Keratinocyte (primary cell): ENCODE data around the gene TOR4A. TPM values are rescaled to one million over a fixed set of nuclear protein-coding genes. Genes with fewer than 3 reads are reported as not detected.

Experiments used
- DNase-seq: peaks from one replicate; pipeline ENCODE4 v3.0.0-alpha.2; 2011; ENCODE audit warnings: low read depth, missing footprints, low spot score
- FAIRE-seq: peaks from 2 replicates; lab custom pipeline; 2011; peaks lifted over from hg19 to GRCh38; lab: Jason Lieb, UNC
- H2AFZ ChIP-seq: 2 replicates; pipeline ENCODE4 v1.6.0; 2012; ENCODE audit warnings: low read length, control low read depth, inconsistent platforms; ENCODE audit not compliant: control insufficient read depth
- H3K27ac ChIP-seq: 2 replicates; pipeline ENCODE4 v1.5.1; 2011; ENCODE audit warnings: low read length; ENCODE audit not compliant: control insufficient read depth, insufficient read depth
- H3K27me3 ChIP-seq: 3 replicates; pipeline ENCODE4 v1.6.0; 2011; ENCODE audit warnings: low read length; ENCODE audit not compliant: control insufficient read depth, insufficient read depth; ENCODE audit errors: extremely low read depth
- H3K36me3 ChIP-seq, 2 experiments: 2 replicates in 1 of 2; 3 replicates in 1 of 2; pipeline ENCODE4 v1.5.1; 2011; ENCODE audit warnings: low read length in 2 of 2, mild to moderate bottlenecking in 1 of 2; ENCODE audit not compliant: control insufficient read depth in 2 of 2, insufficient read depth in 2 of 2; ENCODE audit errors: extremely low read depth in 1 of 2
- H3K4me1 ChIP-seq: 3 replicates; pipeline ENCODE4 v1.5.1; 2011; ENCODE audit warnings: low read length; ENCODE audit not compliant: control insufficient read depth, insufficient read depth; ENCODE audit errors: extremely low read depth
- H3K4me2 ChIP-seq: 3 replicates; pipeline ENCODE4 v1.6.0; 2011; ENCODE audit warnings: low read depth, low read length; ENCODE audit not compliant: control insufficient read depth, insufficient read depth; ENCODE audit errors: extremely low read depth
- H3K4me3 ChIP-seq, 3 experiments: fragments of 200-600 bp in 1 of 3; sonication (generic) in 1 of 3; 2 replicates in 2 of 3; 3 replicates in 1 of 3; pipeline ENCODE4 v1.5.1; 2011 to 2016; ENCODE audit warnings: low read length in 3 of 3, mild to moderate bottlenecking in 3 of 3, control low read depth in 2 of 3, inconsistent platforms in 1 of 3, low read depth in 1 of 3, mixed read lengths in 1 of 3, mixed run types in 1 of 3, moderate library complexity in 1 of 3; ENCODE audit not compliant: control insufficient read depth in 2 of 3, insufficient read depth in 2 of 3; ENCODE audit errors: extremely low read depth in 1 of 3
- H3K79me2 ChIP-seq: 2 replicates; pipeline ENCODE4 v1.6.0; 2012; ENCODE audit warnings: low read length; ENCODE audit not compliant: control insufficient read depth, insufficient read depth
- H3K9ac ChIP-seq: 3 replicates; pipeline ENCODE4 v1.6.0; 2011; ENCODE audit warnings: low read length; ENCODE audit not compliant: control insufficient read depth, insufficient read depth; ENCODE audit errors: extremely low read depth
- H3K9me1 ChIP-seq: 3 replicates; pipeline ENCODE4 v1.6.0; 2011; ENCODE audit warnings: low read length; ENCODE audit not compliant: control insufficient read depth, insufficient read depth; ENCODE audit errors: extremely low read depth
- H3K9me3 ChIP-seq: 2 replicates; pipeline ENCODE4 v1.5.1; 2012; ENCODE audit warnings: low read depth, low read length; ENCODE audit not compliant: control insufficient read depth
- H4K20me1 ChIP-seq: 3 replicates; pipeline ENCODE4 v1.6.0; 2011; ENCODE audit warnings: low read length; ENCODE audit not compliant: control insufficient read depth, insufficient read depth; ENCODE audit errors: extremely low read depth
- CTCF ChIP-seq, 3 experiments: IDR thresholded peaks in 1 of 3; conservative IDR thresholded peaks in 1 of 3; optimal IDR thresholded peaks in 1 of 3; 2 replicates in 2 of 3; 3 replicates in 1 of 3; pipeline versions ENCODE3 to v1.5.1; 2011; ENCODE audit warnings: low read length in 3 of 3, mild to moderate bottlenecking in 3 of 3, moderate library complexity in 2 of 3, control low read depth in 1 of 3, inconsistent platforms in 1 of 3; ENCODE audit not compliant: insufficient read depth in 2 of 3; ENCODE audit errors: extremely low read depth in 1 of 3
- EZH2 ChIP-seq: IDR thresholded peaks from one replicate; pipeline ENCODE4 v1.6.1; 2012; ENCODE audit warnings: inconsistent platforms, mild to moderate bottlenecking, low read length, moderate library complexity
- dilution Hi-C: fragments of 300-500 bp; cut with MboI; formaldehyde crosslinking; loops from one replicate; pipeline ENCODE4 v1.7.0; 2020; ENCODE audit warnings: low sequenced_read_pairs; ENCODE audit not compliant: extremely low pct_ligation_motif_present
- polyA plus RNA-seq, 5 experiments: library from polyadenylated mRNA; depleted of rRNA in 3 of 5; stranded (reverse) in 3 of 5; stranded (forward) in 1 of 5; unstranded in 1 of 5; fragments of >200 nt; gene quantifications; 1 replicate in 1 of 5; 2 replicates in 3 of 5; 3 replicates in 1 of 5; pipeline versions ENCODE4 v1.2.1 to v1.2.3, GENCODE V29; 2011 to 2012; ENCODE audit warnings: missing spikeins in 2 of 5, low read depth in 1 of 5, low replicate concordance in 1 of 5

The TOR4A gene
- polyA plus RNA-seq, 1 donor (not counting 4 experiments of a cell fraction or from before 2014, with no cell fraction given) = 5.8 TPM

- H3K27me3 ChIP-seq = no peaks in the 10 kb centered on the region
- TF ChIP-seq EZH2 (no peak), CTCF (optimal IDR thresholded peaks at IDR 0.05 in 1 of 3, IDR thresholded peaks at IDR 0.05 in 1 of 3, conservative IDR thresholded peaks at IDR 0.05 in 1 of 3; ENCODE audit: extremely low read depth in 1 of 3, insufficient read depth in 2 of 3, low read length in 3 of 3) (no peak)
- H2AFZ ChIP-seq = no peak overlapping the region
- peak overlapping the region; percentile 70 to 97 (median 84) for H3K4me3 ChIP-seq
- H3K9me1 ChIP-seq = no peaks in the 10 kb centered on the region
- no peak for FAIRE-seq
- DNase-seq = no peak
- no peak overlapping the region for H3K27ac ChIP-seq
- peaks cover 8 to 22% of the 10 kb centered on the region in 2 experiments for H3K36me3 ChIP-seq
- peaks cover 26% of the 10 kb centered on the region for H3K79me2 ChIP-seq
- H3K9me3 ChIP-seq = no peaks in the 10 kb centered on the region
- H4K20me1 ChIP-seq = no peaks in the 10 kb centered on the region
- H3K4me2 ChIP-seq = peak overlapping the region; percentile 91
- dilution Hi-C loops = no loop called here
- H3K9ac ChIP-seq = peak overlapping the region; percentile 83
- H3K4me1 ChIP-seq = peaks cover 15% of the 10 kb centered on the region
Measured at GRCh38 chr9:137256362-137256761, 21.2 kb upstream of the TOR4A start.

- H3K27me3 ChIP-seq = no peaks in the 10 kb centered on the region
- H2AFZ ChIP-seq = no peak overlapping the region
- TF ChIP-seq EZH2 (no peak), CTCF (optimal IDR thresholded peaks at IDR 0.05 in 1 of 3, IDR thresholded peaks at IDR 0.05 in 1 of 3, conservative IDR thresholded peaks at IDR 0.05 in 1 of 3; ENCODE audit: extremely low read depth in 1 of 3, insufficient read depth in 2 of 3, low read length in 3 of 3) (no peak)
- no peaks in the 10 kb centered on the region for H4K20me1 ChIP-seq
- no peak overlapping the region for H3K9ac ChIP-seq
- H3K9me3 ChIP-seq = no peaks in the 10 kb centered on the region
- no peak for FAIRE-seq
- dilution Hi-C loops = no loop called here
- H3K27ac ChIP-seq = no peak overlapping the region
- H3K9me1 ChIP-seq = no peaks in the 10 kb centered on the region
- H3K4me2 ChIP-seq = peak overlapping the region; percentile 91
- peaks cover 26% of the 10 kb centered on the region for H3K79me2 ChIP-seq
- peaks cover 15% of the 10 kb centered on the region for H3K4me1 ChIP-seq
- DNase-seq = no peak
- H3K36me3 ChIP-seq = peaks cover 8 to 22% of the 10 kb centered on the region in 2 experiments
- no peak overlapping the region for H3K4me3 ChIP-seq
Measured at GRCh38 chr9:137256856-137257255, 20.7 kb upstream of the TOR4A start.
